Transverse colon (tissue), 4 donors: Measurements from ENCODE around the gene TMUB1.

Source experiments
- POLR2A ChIP-seq: fragments of 450-650 bp; IDR thresholded peaks from one replicate; pipeline ENCODE4 v1.6.1; 2016; ENCODE audit warnings: antibody characterized with exemption, mild to moderate bottlenecking, moderate library complexity
- POLR2AphosphoS5 ChIP-seq, 3 donors: sonication (generic); formaldehyde crosslinking; IDR thresholded peaks; one replicate each; pipeline ENCODE4 v1.6.1; 2016; ENCODE audit warnings: antibody characterized with exemption in 3 of 3
- TF ChIP-seq, protein P1 (sequence below), 5 experiments: fragments of 200-600 bp in 3 of 5; fragments of 450-650 bp in 2 of 5; sonication (generic) in 3 of 5; IDR thresholded peaks; 1 replicate in 2 of 5; 2 replicates in 3 of 5; pipeline ENCODE4 v1.5.1; 2016 to 2017; ENCODE audit warnings: antibody characterized with exemption in 5 of 5, inconsistent platforms in 3 of 5, mild to moderate bottlenecking in 2 of 5, moderate library complexity in 1 of 5

DNA sequence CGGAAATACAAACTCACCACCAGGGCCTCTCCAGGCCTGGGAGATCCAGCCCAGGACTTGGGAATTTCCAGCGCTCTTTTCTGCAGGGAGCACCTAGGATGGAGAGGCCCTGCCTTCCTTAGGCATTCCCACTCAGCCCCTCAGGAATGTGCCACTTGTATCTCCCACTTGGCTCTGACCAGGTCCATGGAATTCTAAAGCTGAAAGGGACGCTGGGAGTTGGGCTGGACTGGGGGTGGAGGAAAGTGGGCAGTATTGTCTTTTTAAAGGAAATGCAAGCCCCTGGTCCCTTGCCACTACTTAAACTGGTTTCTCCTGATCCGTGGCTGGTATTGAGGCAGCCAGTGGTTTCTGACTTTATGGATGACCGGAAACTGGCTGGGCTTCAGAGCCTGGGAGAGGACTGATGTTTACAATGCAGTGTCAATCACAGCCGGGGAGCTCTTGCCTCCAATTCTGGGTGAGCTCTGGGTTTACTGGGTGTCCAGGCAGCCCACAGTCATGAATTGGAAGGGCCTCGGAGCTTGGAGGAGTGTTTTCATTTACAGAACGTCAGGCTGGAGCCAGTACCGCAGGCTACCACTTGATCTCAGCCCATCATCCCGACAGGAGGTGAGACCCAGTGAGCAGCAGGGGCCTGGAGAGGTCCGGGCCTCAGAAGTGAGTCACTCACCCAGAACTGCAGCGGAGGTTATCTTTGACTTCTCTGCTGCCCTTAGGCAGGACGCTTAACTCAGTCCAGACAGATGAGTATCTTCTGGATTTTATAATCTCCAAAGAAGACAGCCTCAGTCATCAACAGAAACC lies 30.3 kb upstream of the TMUB1 start:
- TF ChIP-seq POLR2A (no peak), POLR2AphosphoS5 (IDR thresholded peaks at IDR 0.05) (no peak)
- TF ChIP-seq, protein P1, sequence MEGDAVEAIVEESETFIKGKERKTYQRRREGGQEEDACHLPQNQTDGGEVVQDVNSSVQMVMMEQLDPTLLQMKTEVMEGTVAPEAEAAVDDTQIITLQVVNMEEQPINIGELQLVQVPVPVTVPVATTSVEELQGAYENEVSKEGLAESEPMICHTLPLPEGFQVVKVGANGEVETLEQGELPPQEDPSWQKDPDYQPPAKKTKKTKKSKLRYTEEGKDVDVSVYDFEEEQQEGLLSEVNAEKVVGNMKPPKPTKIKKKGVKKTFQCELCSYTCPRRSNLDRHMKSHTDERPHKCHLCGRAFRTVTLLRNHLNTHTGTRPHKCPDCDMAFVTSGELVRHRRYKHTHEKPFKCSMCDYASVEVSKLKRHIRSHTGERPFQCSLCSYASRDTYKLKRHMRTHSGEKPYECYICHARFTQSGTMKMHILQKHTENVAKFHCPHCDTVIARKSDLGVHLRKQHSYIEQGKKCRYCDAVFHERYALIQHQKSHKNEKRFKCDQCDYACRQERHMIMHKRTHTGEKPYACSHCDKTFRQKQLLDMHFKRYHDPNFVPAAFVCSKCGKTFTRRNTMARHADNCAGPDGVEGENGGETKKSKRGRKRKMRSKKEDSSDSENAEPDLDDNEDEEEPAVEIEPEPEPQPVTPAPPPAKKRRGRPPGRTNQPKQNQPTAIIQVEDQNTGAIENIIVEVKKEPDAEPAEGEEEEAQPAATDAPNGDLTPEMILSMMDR (IDR thresholded peaks at IDR 0.05): no peak
